Osteoblast (primary cell): ENCODE measurements around the gene SPACA4. TPM values are rescaled to one million over a fixed set of nuclear protein-coding genes. Genes with fewer than 3 reads are reported as not detected.

ENCODE experiments used
- DNase-seq: peaks from one replicate; pipeline ENCODE4 v3.0.0; 2011; ENCODE audit warnings: low spot score, mixed read lengths; ENCODE audit not compliant: insufficient read length; ENCODE audit errors: missing footprints
- H2AFZ ChIP-seq: 2 replicates; pipeline ENCODE4 v1.6.0; 2011; ENCODE audit warnings: mild to moderate bottlenecking, low read length
- H3K27ac ChIP-seq: 2 replicates; pipeline ENCODE4 v1.5.1; 2011; ENCODE audit warnings: mild to moderate bottlenecking, low read depth, low read length, moderate library complexity
- H3K27me3 ChIP-seq: 2 replicates; pipeline ENCODE4 v1.6.0; 2012; ENCODE audit warnings: mild to moderate bottlenecking, control low read depth, inconsistent platforms, low read length, moderate library complexity; ENCODE audit not compliant: insufficient read depth
- H3K36me3 ChIP-seq: 2 replicates; pipeline ENCODE4 v1.5.1; 2011; ENCODE audit warnings: mild to moderate bottlenecking, low read length, control low read depth, moderate library complexity; ENCODE audit not compliant: insufficient read depth
- H3K4me1 ChIP-seq: 2 replicates; pipeline ENCODE4 v1.5.1; 2011; ENCODE audit warnings: mild to moderate bottlenecking, low read length, control low read depth, moderate library complexity; ENCODE audit not compliant: insufficient read depth
- H3K4me2 ChIP-seq: 2 replicates; pipeline ENCODE4 v1.6.0; 2011; ENCODE audit warnings: mild to moderate bottlenecking, low read length; ENCODE audit not compliant: insufficient read depth
- H3K4me3 ChIP-seq: fragments of 200-600 bp; sonication (generic); 3 replicates; pipeline ENCODE4 v1.5.1; 2012; ENCODE audit warnings: mild to moderate bottlenecking, low read length, inconsistent platforms; ENCODE audit not compliant: insufficient read depth
- H3K79me2 ChIP-seq: 2 replicates; pipeline ENCODE4 v1.6.0; 2012; ENCODE audit warnings: mild to moderate bottlenecking, low read length, control low read depth, inconsistent platforms; ENCODE audit not compliant: insufficient read depth
- H3K9me3 ChIP-seq: 2 replicates; pipeline ENCODE4 v1.5.1; 2011; ENCODE audit warnings: low read depth, low read length, control low read depth
- H4K20me1 ChIP-seq: 2 replicates; pipeline ENCODE4 v1.6.0; 2012; ENCODE audit warnings: mild to moderate bottlenecking, low read length, control low read depth; ENCODE audit not compliant: insufficient read depth
- total RNA-seq: library from RNA; depleted of rRNA; stranded (reverse); fragments of >200 nt; gene quantifications from 2 replicates; pipeline ENCODE4 v1.2.3, GENCODE V29; 2012
- TF ChIP-seq, protein P1 (sequence below): IDR thresholded peaks from 2 replicates; pipeline ENCODE4 v1.5.1; 2011; ENCODE audit warnings: mild to moderate bottlenecking, low read depth, low read length, moderate library complexity; ENCODE audit errors: extremely low read depth

The SPACA4 gene
- total RNA-seq, 1 donor: not detected

DNA sequence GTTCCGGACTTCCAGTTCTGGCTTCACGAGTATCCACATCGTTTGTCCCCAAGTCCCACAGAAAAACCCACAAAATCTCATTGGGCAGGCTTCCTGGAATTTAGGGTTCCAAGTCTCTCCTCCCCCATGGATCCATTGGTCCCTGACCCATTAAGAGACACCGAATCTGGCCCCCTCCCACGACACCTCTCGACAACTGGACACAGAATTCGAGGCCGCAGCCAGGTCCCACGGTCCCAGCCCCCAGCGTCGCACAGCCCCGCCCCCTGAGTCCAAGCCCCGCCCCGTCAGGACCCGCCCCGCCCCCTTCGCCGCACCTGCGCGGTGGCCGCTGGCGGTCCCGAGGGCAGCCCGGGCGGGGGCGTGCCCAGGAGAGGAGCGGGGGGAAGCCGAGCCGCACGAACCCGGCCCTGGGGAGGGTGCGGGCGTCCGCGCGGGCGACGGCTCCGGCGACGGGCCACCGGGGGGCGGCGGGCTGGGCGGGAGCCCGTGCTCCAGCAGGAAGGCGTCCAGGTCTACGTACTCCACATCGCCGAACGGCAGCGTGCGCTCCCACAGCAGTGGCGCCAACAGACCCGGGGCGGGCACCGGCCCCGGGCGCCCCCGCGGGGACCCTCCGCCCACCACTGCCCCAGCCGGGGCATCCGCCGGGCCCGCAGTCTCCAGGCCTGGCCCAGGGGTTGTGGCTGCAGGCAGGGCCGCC is 28.9 kb downstream of the SPACA4 start:
- peak overlapping the region; percentile 73 for H3K4me2 ChIP-seq
- no peak overlapping the region for H2AFZ ChIP-seq

DNA sequence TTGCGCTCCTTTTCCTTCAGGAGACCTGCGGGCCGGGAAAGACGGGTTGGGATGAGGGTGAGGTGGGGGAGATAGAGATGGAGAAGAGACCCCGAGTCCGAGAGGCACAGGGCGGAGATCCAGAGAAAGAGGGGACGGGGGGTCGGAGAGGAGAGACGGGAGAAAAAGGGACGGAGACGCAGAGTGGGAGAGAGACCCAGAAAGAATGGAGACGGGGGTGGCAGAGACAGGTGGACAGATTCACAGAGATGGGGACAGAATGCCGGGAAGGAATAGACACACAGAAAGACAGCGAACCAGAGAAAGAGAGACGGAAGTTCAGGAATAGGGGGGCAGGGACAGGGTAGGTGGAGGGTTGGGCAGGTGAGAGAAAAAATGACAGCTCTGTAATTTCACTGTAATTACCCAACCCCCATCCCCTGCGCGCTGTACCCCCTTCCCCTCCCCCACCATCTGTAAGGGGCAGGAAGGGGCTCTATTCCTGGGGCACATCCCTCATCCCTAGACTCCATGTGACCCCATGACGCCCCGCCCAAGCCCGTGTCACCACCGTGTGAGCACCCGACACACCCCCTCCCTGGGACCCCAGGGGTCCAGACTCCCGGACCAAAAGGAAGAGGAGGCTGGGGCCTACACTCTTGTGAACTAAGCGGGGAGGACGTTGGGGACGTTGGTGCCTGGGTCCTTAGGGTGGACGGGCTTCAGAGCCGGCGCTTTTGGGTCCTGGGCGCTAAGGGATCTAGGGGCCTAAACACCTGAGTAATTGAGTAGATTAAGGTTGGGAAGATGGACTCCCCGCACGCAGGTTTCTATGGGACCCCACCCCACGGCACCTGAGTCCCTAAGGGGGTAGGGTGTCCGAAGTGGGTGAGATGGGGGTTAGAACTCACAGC is 29.7 kb downstream of the SPACA4 start:
- peaks cover 5% of the 10 kb centered on the region for H3K27me3 ChIP-seq
- peaks cover 55% of the 10 kb centered on the region for H3K4me1 ChIP-seq
- H3K79me2 ChIP-seq: no peaks in the 10 kb centered on the region
- TF ChIP-seq, protein P1, sequence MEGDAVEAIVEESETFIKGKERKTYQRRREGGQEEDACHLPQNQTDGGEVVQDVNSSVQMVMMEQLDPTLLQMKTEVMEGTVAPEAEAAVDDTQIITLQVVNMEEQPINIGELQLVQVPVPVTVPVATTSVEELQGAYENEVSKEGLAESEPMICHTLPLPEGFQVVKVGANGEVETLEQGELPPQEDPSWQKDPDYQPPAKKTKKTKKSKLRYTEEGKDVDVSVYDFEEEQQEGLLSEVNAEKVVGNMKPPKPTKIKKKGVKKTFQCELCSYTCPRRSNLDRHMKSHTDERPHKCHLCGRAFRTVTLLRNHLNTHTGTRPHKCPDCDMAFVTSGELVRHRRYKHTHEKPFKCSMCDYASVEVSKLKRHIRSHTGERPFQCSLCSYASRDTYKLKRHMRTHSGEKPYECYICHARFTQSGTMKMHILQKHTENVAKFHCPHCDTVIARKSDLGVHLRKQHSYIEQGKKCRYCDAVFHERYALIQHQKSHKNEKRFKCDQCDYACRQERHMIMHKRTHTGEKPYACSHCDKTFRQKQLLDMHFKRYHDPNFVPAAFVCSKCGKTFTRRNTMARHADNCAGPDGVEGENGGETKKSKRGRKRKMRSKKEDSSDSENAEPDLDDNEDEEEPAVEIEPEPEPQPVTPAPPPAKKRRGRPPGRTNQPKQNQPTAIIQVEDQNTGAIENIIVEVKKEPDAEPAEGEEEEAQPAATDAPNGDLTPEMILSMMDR: no peak
- peak; percentile 86 for DNase-seq
- no peak overlapping the region for H2AFZ ChIP-seq
- H3K4me3 ChIP-seq: peak overlapping the region; percentile 70
- H3K9me3 ChIP-seq: no peaks in the 10 kb centered on the region
- H3K4me2 ChIP-seq: peak overlapping the region; percentile 73
- H3K27ac ChIP-seq: no peak overlapping the region
- H4K20me1 ChIP-seq: no peaks in the 10 kb centered on the region
- H3K36me3 ChIP-seq: no peaks in the 10 kb centered on the region

More for the DNA sequence above, 28.9 kb downstream of the SPACA4 start:
- no peaks in the 10 kb centered on the region for H4K20me1 ChIP-seq
- peak overlapping the region; percentile 71 for H3K27ac ChIP-seq
- peak overlapping the region; percentile 70 for H3K4me3 ChIP-seq
- no peaks in the 10 kb centered on the region for H3K79me2 ChIP-seq
- no peaks in the 10 kb centered on the region for H3K36me3 ChIP-seq
- H3K27me3 ChIP-seq: peaks cover 5% of the 10 kb centered on the region
- DNase-seq: peak; percentile 96
- no peaks in the 10 kb centered on the region for H3K9me3 ChIP-seq
- H3K4me1 ChIP-seq: peaks cover 55% of the 10 kb centered on the region
- TF ChIP-seq, protein P1: no peak

DNA sequence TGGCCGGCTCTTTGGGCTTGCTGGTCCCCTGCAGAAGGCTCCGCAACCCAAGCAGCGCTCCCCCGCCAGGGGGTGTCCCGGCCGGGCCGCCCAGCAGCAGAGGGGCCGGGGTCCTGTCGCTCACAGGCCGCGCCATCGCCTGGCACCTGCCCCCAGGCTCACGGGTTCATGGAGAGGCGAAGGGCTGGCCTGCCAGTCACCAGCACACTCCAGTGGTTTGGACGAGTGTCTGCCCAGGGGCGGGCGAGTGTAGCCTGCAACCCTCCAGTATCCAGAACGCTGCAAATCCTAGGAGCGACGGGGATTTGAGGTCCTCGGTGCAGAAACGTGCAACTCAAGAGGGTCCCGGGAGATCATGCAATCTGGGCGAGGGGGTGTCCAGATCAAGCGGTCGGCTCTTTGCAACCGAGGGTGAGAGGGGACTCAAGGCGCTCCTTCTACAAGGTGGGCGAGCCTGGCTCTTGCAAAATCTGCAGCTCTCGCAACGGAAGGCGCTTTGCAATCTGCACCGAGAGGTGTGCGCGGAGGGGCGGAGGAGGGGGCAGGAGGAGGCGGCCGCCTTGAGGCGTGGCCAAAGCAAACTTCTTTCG is 30.4 kb downstream of the SPACA4 start, which contains the start of gene DBP:
TSS of gene DBP (minus strand) at position 521 of the 590 bp plus-strand sequence. CDS start at position 136, 385 bp downstream.
- no peaks in the 10 kb centered on the region for H4K20me1 ChIP-seq
- H3K9me3 ChIP-seq: no peaks in the 10 kb centered on the region
- H3K27ac ChIP-seq: peak within 1 kb of the TSS; percentile 47
- H2AFZ ChIP-seq: peak within 1 kb of the TSS; percentile 85
- H3K79me2 ChIP-seq: no peaks in the 10 kb centered on the region
- TF ChIP-seq, protein P1: no peak
- H3K4me1 ChIP-seq: peaks cover 55% of the 10 kb centered on the region
- H3K4me3 ChIP-seq: peak within 1 kb of the TSS; percentile 70
- peak; percentile 92 for DNase-seq
- no peaks in the 10 kb centered on the region for H3K36me3 ChIP-seq
- peak within 1 kb of the TSS; percentile 73 for H3K4me2 ChIP-seq
- peaks cover 5% of the 10 kb centered on the region for H3K27me3 ChIP-seq
